Endodermal cell (in vitro differentiated cells): ENCODE results near the gene ZNF346. TPM values are rescaled to one million over a fixed set of nuclear protein-coding genes. Genes with fewer than 3 reads are reported as not detected.

Experiments used
- DNase-seq: peaks from one replicate; pipeline ENCODE4 v3.0.0-alpha.2; 2017
- H3K27ac ChIP-seq: 2 replicates; pipeline ENCODE4 v1.5.1; 2013; ENCODE audit warnings: mild to moderate bottlenecking, low read depth, low read length, moderate library complexity
- H3K27me3 ChIP-seq: 2 replicates; pipeline ENCODE4 v1.6.1; 2013; ENCODE audit warnings: mild to moderate bottlenecking, low read length, moderate library complexity; ENCODE audit not compliant: insufficient read depth, control insufficient read depth, poor library complexity, severe bottlenecking
- H3K36me3 ChIP-seq: 2 replicates; pipeline ENCODE4 v1.7.0; 2013; ENCODE audit warnings: mild to moderate bottlenecking, low read length, moderate library complexity; ENCODE audit not compliant: control insufficient read depth, insufficient read depth
- H3K4me1 ChIP-seq: one replicate; pipeline ENCODE4 v1.7.0; 2013; ENCODE audit warnings: low read length; ENCODE audit not compliant: control insufficient read depth, insufficient read depth
- H3K4me3 ChIP-seq: 2 replicates; pipeline ENCODE4 v1.5.1; 2013; ENCODE audit warnings: mild to moderate bottlenecking, low read length, moderate library complexity
- H3K9ac ChIP-seq: 2 replicates; pipeline ENCODE4 v1.6.1; 2013; ENCODE audit warnings: mild to moderate bottlenecking, low read length, moderate library complexity; ENCODE audit not compliant: poor library complexity, severe bottlenecking; ENCODE audit errors: extremely low read depth
- H3K9me3 ChIP-seq: 2 replicates; pipeline ENCODE4 v1.6.1; 2013; ENCODE audit warnings: mild to moderate bottlenecking, low read length, moderate library complexity; ENCODE audit not compliant: control insufficient read depth
- H3K27ac Mint-ChIP-seq: 2 replicates; pipeline ENCODE4 v1.8.0; 2020; ENCODE audit warnings: mixed read lengths
- H3K27me3 Mint-ChIP-seq: 2 replicates; pipeline ENCODE4 v1.8.0; 2021; ENCODE audit warnings: mild to moderate bottlenecking, mixed read lengths; ENCODE audit not compliant: insufficient read depth
- H3K36me3 Mint-ChIP-seq: 2 replicates; pipeline ENCODE4 v1.8.0; 2020; ENCODE audit warnings: low read depth, mixed read lengths
- H3K4me1 Mint-ChIP-seq: 2 replicates; pipeline ENCODE4 v1.8.0; 2020; ENCODE audit warnings: mixed read lengths
- H3K4me3 Mint-ChIP-seq: 2 replicates; pipeline ENCODE4 v1.8.0; 2020; ENCODE audit warnings: mild to moderate bottlenecking, moderate library complexity, mixed read lengths
- H3K9me3 Mint-ChIP-seq: 2 replicates; pipeline ENCODE4 v1.8.0; 2020; ENCODE audit warnings: mild to moderate bottlenecking, mixed read lengths
- WGBS, 2 experiments: methylation state at CpG; one replicate each; pipeline versions ENCODE4 v1.1.5 to v1.1.7; 2013; ENCODE audit warnings: missing lambda C conversion rate in 2 of 2, mixed read lengths in 1 of 2; ENCODE audit not compliant: insufficient coverage in 1 of 2, insufficient read length in 1 of 2; 5-methylcytosine and 5-hydroxymethylcytosine counted together
- total RNA-seq, 2 donors: library from RNA; stranded (reverse); fragmentation: NEBNext Ultra II Directional in 1 of 2; extraction: Animal tissue kit (Norgen Biotek cat#: 25700) in 1 of 2; gene quantifications; 2 replicates in 1 of 2; 3 replicates in 1 of 2; pipeline ENCODE4 v1.2.1, GENCODE V29; 2021
- TF ChIP-seq, protein P1 (sequence below): fragments of 200-600 bp; sonication (generic); conservative IDR thresholded peaks from 2 replicates; pipeline ENCODE4 v1.5.0; 2021; ENCODE audit warnings: antibody characterized with exemption, mild to moderate bottlenecking

Gene ZNF346
- total RNA-seq, 2 donors from 2014 or later, result 25.4 to 38.6 TPM

- Mint-ChIP-seq H3K36me3 (peaks cover 20% of the 10 kb centered on the region), H3K9me3 (no peaks in the 10 kb centered on the region), H3K27me3 (no peaks in the 10 kb centered on the region), H3K4me1 (peaks cover 7% of the 10 kb centered on the region), H3K27ac (peak overlapping the region; percentile 76), H3K4me3 (no peak overlapping the region)
- no peaks in the 10 kb centered on the region for H3K36me3 ChIP-seq
- H3K4me3 ChIP-seq, result no peak overlapping the region
- H3K4me1 ChIP-seq, result no peaks in the 10 kb centered on the region
- no peaks in the 10 kb centered on the region for H3K27me3 ChIP-seq
- no peak overlapping the region for H3K9ac ChIP-seq
- peak; percentile 49 for DNase-seq
- no peaks in the 10 kb centered on the region for H3K9me3 ChIP-seq
- H3K27ac ChIP-seq, result peak overlapping the region; percentile 83
- 91 to 92% methylated on average over 9 to 18 of the region's 18 CpGs for WGBS, 2 experiments
- TF ChIP-seq, protein P1, sequence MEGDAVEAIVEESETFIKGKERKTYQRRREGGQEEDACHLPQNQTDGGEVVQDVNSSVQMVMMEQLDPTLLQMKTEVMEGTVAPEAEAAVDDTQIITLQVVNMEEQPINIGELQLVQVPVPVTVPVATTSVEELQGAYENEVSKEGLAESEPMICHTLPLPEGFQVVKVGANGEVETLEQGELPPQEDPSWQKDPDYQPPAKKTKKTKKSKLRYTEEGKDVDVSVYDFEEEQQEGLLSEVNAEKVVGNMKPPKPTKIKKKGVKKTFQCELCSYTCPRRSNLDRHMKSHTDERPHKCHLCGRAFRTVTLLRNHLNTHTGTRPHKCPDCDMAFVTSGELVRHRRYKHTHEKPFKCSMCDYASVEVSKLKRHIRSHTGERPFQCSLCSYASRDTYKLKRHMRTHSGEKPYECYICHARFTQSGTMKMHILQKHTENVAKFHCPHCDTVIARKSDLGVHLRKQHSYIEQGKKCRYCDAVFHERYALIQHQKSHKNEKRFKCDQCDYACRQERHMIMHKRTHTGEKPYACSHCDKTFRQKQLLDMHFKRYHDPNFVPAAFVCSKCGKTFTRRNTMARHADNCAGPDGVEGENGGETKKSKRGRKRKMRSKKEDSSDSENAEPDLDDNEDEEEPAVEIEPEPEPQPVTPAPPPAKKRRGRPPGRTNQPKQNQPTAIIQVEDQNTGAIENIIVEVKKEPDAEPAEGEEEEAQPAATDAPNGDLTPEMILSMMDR, result no peak
Observed at GRCh38 chr5:177098470-177099141, 76.1 kb downstream of the ZNF346 start.

- Mint-ChIP-seq H3K9me3 (no peaks in the 10 kb centered on the region), H3K4me1 (peaks cover 7% of the 10 kb centered on the region), H3K27ac (no peak overlapping the region), H3K27me3 (no peaks in the 10 kb centered on the region), H3K4me3 (no peak overlapping the region), H3K36me3 (peaks cover 14% of the 10 kb centered on the region)
- Histone ChIP-seq H3K36me3 (no peaks in the 10 kb centered on the region), H3K27ac (no peak overlapping the region), H3K4me3 (no peak overlapping the region), H3K9me3 (no peaks in the 10 kb centered on the region), H3K4me1 (no peaks in the 10 kb centered on the region), H3K9ac (no peak overlapping the region), H3K27me3 (no peaks in the 10 kb centered on the region)
- TF ChIP-seq, protein P1, result peak; percentile 14
- WGBS, 2 experiments, result 73 to 80% methylated on average over 4 to 13 of the region's 13 CpGs
- DNase-seq, result peak; percentile 71
Observed at GRCh38 chr5:177099422-177100093, 77.1 kb downstream of the ZNF346 start.

DNA sequence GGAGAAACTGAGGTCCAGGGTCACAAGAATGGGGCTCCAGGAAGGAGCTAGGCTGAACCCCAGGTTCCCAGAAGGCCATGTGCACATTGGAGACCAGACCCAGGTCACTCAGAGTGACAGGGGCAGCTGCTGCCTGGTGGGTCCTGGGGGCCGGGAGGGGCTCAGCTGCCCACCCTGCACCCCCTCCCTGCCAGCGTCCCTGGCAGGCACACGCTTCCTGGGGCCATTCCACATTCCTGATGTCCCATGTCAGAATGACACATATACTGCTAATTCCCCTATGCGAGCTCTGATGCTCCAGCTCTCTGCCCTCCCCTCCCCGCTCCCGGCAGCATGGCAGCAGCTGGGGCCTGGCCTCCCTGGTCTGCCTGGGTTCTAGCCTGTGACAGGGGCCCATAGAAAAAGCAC lies 78.2 kb downstream of the ZNF346 start:
- Histone ChIP-seq H3K4me3 (no peak overlapping the region), H3K9ac (no peak overlapping the region), H3K36me3 (no peaks in the 10 kb centered on the region), H3K27ac (no peak overlapping the region), H3K27me3 (no peaks in the 10 kb centered on the region), H3K9me3 (no peaks in the 10 kb centered on the region), H3K4me1 (no peaks in the 10 kb centered on the region)
- H3K4me1 Mint-ChIP-seq, result peaks cover 5% of the 10 kb centered on the region
- H3K4me3 Mint-ChIP-seq, result no peak overlapping the region
- H3K27ac Mint-ChIP-seq, result no peak overlapping the region
- DNase-seq, result no peak
- TF ChIP-seq, protein P1, result no peak
- no peaks in the 10 kb centered on the region for H3K9me3 Mint-ChIP-seq
- H3K36me3 Mint-ChIP-seq, result peaks cover 10% of the 10 kb centered on the region
- 84 to 85% methylated on average over 3 to 6 of the region's 6 CpGs for WGBS, 2 experiments
- no peaks in the 10 kb centered on the region for H3K27me3 Mint-ChIP-seq
